ENCODE results near the gene TFAP2E. TPM values are rescaled to one million over a fixed set of nuclear protein-coding genes. Genes with fewer than 3 reads are reported as not detected.

TFAP2E gene
- total RNA-seq, 1 donor from 2014 or later: 0.59 TPM

- peak; percentile 99 for DNase-seq
Observed at GRCh38 chr1:35557611-35558373, 15.3 kb upstream of the TFAP2E start, which contains the start of gene NCDN. NCDN (plus strand) TSS chr1:35557799; CDS start chr1:35558191, 392 bp downstream.

GRCh38 chr1:35558374-35559316 is 14.5 kb upstream of the TFAP2E start:
- DNase-seq: no peak

GRCh38 chr1:35559317-35559944 is 13.7 kb upstream of the TFAP2E start:
- no peak for DNase-seq

- DNase-seq: no peak
Observed at GRCh38 chr1:35560256-35561225, 12.6 kb upstream of the TFAP2E start.

- DNase-seq: no peak
Observed at GRCh38 chr1:35561297-35561971, 11.7 kb upstream of the TFAP2E start.

- DNase-seq: no peak
Observed at GRCh38 chr1:35561972-35562680, 11.0 kb upstream of the TFAP2E start.

- no peak for DNase-seq
Observed at GRCh38 chr1:35563166-35563565, 9.9 kb upstream of the TFAP2E start.

- peak; percentile 9 for DNase-seq
Observed at GRCh38 chr1:35564037-35564883, 8.9 kb upstream of the TFAP2E start.

- no peak for DNase-seq
Observed at GRCh38 chr1:35564884-35565741, 8.0 kb upstream of the TFAP2E start.

GRCh38 chr1:35565742-35566133 is 7.4 kb upstream of the TFAP2E start:
- DNase-seq: no peak

GRCh38 chr1:35567947-35568558 is 5.1 kb upstream of the TFAP2E start:
- DNase-seq: no peak

- peak; percentile 59 for DNase-seq
Observed at GRCh38 chr1:35568975-35569395, 4.1 kb upstream of the TFAP2E start.

GRCh38 chr1:35569936-35570335 is 3.2 kb upstream of the TFAP2E start:
- no peak for DNase-seq

GRCh38 chr1:35570589-35571137 is 2.5 kb upstream of the TFAP2E start:
- DNase-seq: no peak

- no peak for DNase-seq
Observed at GRCh38 chr1:35571263-35571662, 1.9 kb upstream of the TFAP2E start.

- DNase-seq: no peak
Observed at GRCh38 chr1:35572296-35572695, 818 bp upstream of the TFAP2E start.

- no peak for DNase-seq
Observed at GRCh38 chr1:35574125-35574654, 1.1 kb downstream of the TFAP2E start.
